Activated CD4-positive, alpha-beta T cell treated with anti-CD3 and anti-CD28 coated beads, Interleukin-2, amount 10 ng/mL, durations not matched to agents 24 days and 14 days (primary cell): ENCODE data around the gene ALDH3B1. TPM values are rescaled to one million over a fixed set of nuclear protein-coding genes. Genes with fewer than 3 reads are reported as not detected.
A peak's percentile ranks its signal among the peaks of the same experiment; 100 is the strongest.

Source experiments
- DNase-seq: peaks from one replicate; pipeline ENCODE4 v3.0.0; 2022
- H3K27ac Mint-ChIP-seq: one replicate; pipeline ENCODE4 v1.8.0; 2022; ENCODE audit warnings: mild to moderate bottlenecking, mixed read lengths
- H3K27me3 Mint-ChIP-seq: one replicate; pipeline ENCODE4 v1.8.0; 2022; ENCODE audit warnings: mixed read lengths
- H3K36me3 Mint-ChIP-seq: one replicate; pipeline ENCODE4 v1.8.0; 2022; ENCODE audit warnings: low read depth, mild to moderate bottlenecking, mixed read lengths
- H3K4me1 Mint-ChIP-seq: one replicate; pipeline ENCODE4 v1.8.0; 2021; ENCODE audit warnings: mixed read lengths
- H3K4me3 Mint-ChIP-seq: one replicate; pipeline ENCODE4 v1.8.0; 2022; ENCODE audit warnings: mild to moderate bottlenecking, moderate library complexity, mixed read lengths
- H3K9me3 Mint-ChIP-seq: one replicate; pipeline ENCODE4 v1.8.0; 2021; ENCODE audit warnings: mixed read lengths
- intact Hi-C: fragments of 100-400 bp; cut with micrococcal nuclease; formaldehyde crosslinking; loops from one replicate; pipeline ENCODE4 v1.15.1; 2023
- total RNA-seq: library from RNA; stranded (reverse); gene quantifications from 2 replicates; pipeline ENCODE4 v1.2.3, GENCODE V29; 2022

The ALDH3B1 gene
- total RNA-seq, 1 donor from 2014 or later: not detected

- H3K27me3 Mint-ChIP-seq: peaks cover 2% of the 10 kb centered on the region
- H3K9me3 Mint-ChIP-seq: no peaks in the 10 kb centered on the region
- peaks cover 19% of the 10 kb centered on the region for H3K4me1 Mint-ChIP-seq
- peak within 1 kb of the TSS; percentile 89 for H3K4me3 Mint-ChIP-seq
- H3K36me3 Mint-ChIP-seq: peaks cover 3% of the 10 kb centered on the region
- intact Hi-C loops: loop anchor here (1.0 kb wide), 1 partner anchor 26 kb away; the partner anchor contains the start of gene NDUFS8
- DNase-seq: peak; percentile 96
- H3K27ac Mint-ChIP-seq: peak within 1 kb of the TSS; percentile 87
Observed at GRCh38 chr11:68003846-68004550, 6.1 kb upstream of the ALDH3B1 start, which contains the start of gene UNC93B1. Gene UNC93B1 (minus strand): TSS chr11:68004097. CDS start chr11:68004043, 54 bp downstream.

DNA sequence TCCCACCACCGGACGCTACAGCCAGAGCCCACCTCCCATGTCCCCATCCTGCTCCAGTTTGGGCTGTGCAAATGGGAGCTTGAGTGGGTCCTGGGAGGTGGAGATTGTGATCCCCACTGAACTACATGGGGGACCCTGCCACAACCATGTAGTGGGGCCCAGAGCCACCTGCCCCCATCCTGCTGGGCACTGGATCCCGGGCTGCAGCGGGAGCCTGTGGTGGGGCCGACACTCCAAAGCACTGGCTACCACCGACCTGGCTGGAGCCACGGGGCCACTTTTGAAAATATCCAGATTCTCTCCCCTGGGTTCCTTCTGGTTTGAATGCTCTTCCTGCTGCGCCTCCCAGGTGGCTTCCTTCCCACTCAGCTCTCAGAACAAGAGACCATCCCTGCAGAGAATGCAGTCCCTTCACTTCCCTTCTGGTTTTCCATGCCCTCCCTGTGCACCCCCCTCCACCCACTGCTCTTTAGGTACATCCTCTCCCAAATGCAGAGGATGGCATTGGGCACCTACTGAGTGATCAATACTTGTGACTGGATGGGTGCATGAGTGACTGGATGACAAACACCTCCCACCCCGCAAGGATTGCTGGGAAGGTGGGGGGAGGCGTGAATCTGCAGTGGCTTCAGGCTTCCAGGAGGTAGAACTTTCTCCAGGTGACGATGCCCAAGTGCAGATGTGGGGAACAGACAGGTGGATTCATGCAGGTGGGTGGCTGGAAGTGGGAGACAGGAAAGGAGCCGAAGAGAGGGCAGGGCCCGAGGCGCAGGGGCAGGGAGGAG is 5.4 kb upstream of the ALDH3B1 start:
- Mint-ChIP-seq H3K27me3 (peaks cover 2% of the 10 kb centered on the region), H3K9me3 (no peaks in the 10 kb centered on the region), H3K4me3 (peak overlapping the region; percentile 89), H3K36me3 (peaks cover 3% of the 10 kb centered on the region), H3K27ac (peak overlapping the region; percentile 87), H3K4me1 (peaks cover 22% of the 10 kb centered on the region)
- no peak for DNase-seq
- intact Hi-C loops: loop anchor here (1.0 to 5.0 kb wide), 2 partner anchors 26 to 203 kb away; partner anchors contain the start of gene NDUFS8

GRCh38 chr11:68006606-68007166 is 3.4 kb upstream of the ALDH3B1 start:
- Mint-ChIP-seq H3K27me3 (peaks cover 2% of the 10 kb centered on the region), H3K27ac (no peak overlapping the region)
- intact Hi-C loops: loop anchor here (5.0 kb wide), 1 partner anchor 201 kb away; no protein-coding TSS in a partner anchor

GRCh38 chr11:68007498-68008380 is 2.4 kb upstream of the ALDH3B1 start:
- H3K9me3 Mint-ChIP-seq: no peaks in the 10 kb centered on the region
- peaks cover 16% of the 10 kb centered on the region for H3K4me1 Mint-ChIP-seq
- H3K4me3 Mint-ChIP-seq: no peak overlapping the region
- DNase-seq: no peak
- no peaks in the 10 kb centered on the region for H3K36me3 Mint-ChIP-seq
- peaks cover 2% of the 10 kb centered on the region for H3K27me3 Mint-ChIP-seq
- intact Hi-C loops: loop anchor here (5.0 kb wide), 1 partner anchor 200 kb away; no protein-coding TSS in a partner anchor
- no peak overlapping the region for H3K27ac Mint-ChIP-seq

More at GRCh38 chr11:68006606-68007166, 3.4 kb upstream of the ALDH3B1 start:
- Mint-ChIP-seq H3K9me3 (no peaks in the 10 kb centered on the region), H3K4me1 (peaks cover 22% of the 10 kb centered on the region), H3K36me3 (peaks cover 3% of the 10 kb centered on the region), H3K4me3 (no peak overlapping the region)
- no peak for DNase-seq

DNA sequence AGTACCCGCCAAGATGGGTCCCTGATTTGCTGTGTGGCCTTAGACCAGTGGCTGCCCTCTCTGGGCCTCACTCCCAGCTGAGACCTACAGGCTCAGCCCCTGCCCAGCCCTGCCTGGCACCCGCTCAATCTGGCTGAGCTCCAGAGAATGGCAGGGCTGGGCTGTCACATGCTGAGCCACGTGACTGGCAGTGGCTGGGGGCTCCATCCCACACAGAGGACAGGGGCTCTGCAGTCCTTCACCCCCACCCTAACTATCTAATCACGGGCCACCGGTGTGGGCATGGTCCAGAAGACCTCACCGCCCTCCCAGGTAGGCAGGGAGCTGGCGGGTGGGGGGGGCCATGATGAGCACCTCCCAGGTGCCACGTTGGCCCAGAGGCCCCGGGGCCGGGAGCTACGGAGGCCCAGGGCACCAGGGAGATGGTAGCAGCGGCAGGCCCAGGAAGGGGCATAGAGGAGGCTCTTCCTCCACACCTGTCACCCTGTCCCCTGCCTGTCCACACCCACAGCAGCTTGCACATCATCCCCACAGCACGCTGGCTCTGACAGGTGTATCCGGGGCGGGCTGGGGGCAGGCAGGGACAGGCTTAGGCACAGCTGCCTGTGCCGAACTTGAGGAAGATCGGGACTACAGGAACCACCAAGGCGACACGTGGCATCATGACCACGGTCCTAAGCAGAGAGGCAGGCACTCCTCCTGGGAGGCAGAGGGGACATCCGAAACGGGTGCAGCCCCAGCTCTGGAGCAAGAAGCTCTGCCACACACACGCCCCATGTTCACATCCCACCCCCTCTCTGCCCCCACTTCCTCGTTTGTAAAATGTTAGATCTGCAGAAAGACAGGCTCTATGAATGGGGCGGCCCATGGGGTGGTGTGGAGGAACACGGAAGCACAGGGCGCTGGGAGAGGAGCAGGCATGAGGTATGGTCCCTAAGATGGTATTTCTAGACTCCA is 1.5 kb upstream of the ALDH3B1 start:
- Mint-ChIP-seq H3K27me3 (peaks cover 2% of the 10 kb centered on the region), H3K4me3 (no peak overlapping the region), H3K9me3 (no peaks in the 10 kb centered on the region), H3K27ac (no peak overlapping the region), H3K4me1 (peaks cover 13% of the 10 kb centered on the region), H3K36me3 (no peaks in the 10 kb centered on the region)
- DNase-seq: no peak
- intact Hi-C loops: loop anchor here (5.0 kb wide), 1 partner anchor 199 kb away; no protein-coding TSS in a partner anchor

DNA sequence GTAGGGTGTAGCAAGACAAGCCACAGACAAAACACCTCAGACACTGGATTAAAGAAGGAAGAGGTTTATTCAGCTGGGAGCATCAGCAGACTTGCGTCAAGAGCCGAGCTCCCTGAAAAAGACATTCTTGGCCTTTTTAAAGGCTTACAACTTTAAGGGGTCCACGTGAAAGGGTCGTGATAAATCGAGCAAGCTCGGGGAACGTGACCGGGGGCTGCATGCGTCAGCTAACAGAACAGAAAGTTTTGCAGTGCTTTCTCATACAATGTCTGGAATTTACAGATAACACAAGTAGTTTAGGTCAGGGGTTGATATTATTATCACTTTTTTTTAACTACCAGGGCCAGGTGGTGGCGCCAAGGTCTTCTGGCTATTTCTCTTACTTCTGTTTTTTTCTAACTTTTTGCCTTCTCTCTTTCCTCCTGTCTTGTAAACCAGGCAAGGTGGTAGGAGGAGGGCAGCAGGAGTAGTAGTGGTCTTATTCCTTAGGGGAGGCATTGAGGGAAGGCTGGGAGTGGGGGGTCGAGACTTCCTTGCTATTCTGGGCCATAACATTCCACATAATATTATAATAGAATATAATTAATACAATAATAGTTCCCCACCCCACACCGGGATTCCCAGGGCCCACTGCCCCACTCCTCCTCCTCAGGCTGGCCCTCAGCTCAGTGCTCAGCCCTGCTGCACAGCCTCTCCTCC is 587 bp upstream of the ALDH3B1 start:
- no peaks in the 10 kb centered on the region for H3K9me3 Mint-ChIP-seq
- intact Hi-C loops: loop anchor here (5.0 kb wide), 1 partner anchor 198 kb away; no protein-coding TSS in a partner anchor
- H3K4me3 Mint-ChIP-seq: no peak overlapping the region

GRCh38 chr11:68011051-68011943 is 1.2 kb downstream of the ALDH3B1 start:
- Mint-ChIP-seq H3K4me1 (peaks cover 5% of the 10 kb centered on the region), H3K27me3 (no peaks in the 10 kb centered on the region), H3K27ac (no peak overlapping the region), H3K4me3 (no peak overlapping the region), H3K36me3 (no peaks in the 10 kb centered on the region), H3K9me3 (no peaks in the 10 kb centered on the region)
- intact Hi-C loops: no loop called here
- DNase-seq: no peak

More for the DNA sequence above, 587 bp upstream of the ALDH3B1 start:
- peaks cover 10% of the 10 kb centered on the region for H3K4me1 Mint-ChIP-seq
- no peaks in the 10 kb centered on the region for H3K36me3 Mint-ChIP-seq
- H3K27ac Mint-ChIP-seq: no peak overlapping the region
- no peak for DNase-seq
- H3K27me3 Mint-ChIP-seq: peaks cover 2% of the 10 kb centered on the region

- peaks cover 5% of the 10 kb centered on the region for H3K4me1 Mint-ChIP-seq
- no peaks in the 10 kb centered on the region for H3K9me3 Mint-ChIP-seq
- intact Hi-C loops: no loop called here
- no peaks in the 10 kb centered on the region for H3K36me3 Mint-ChIP-seq
- no peak overlapping the region for H3K4me3 Mint-ChIP-seq
- H3K27ac Mint-ChIP-seq: no peak overlapping the region
- no peak for DNase-seq
- no peaks in the 10 kb centered on the region for H3K27me3 Mint-ChIP-seq
Observed at GRCh38 chr11:68012044-68012842, 2.1 kb downstream of the ALDH3B1 start.

DNA sequence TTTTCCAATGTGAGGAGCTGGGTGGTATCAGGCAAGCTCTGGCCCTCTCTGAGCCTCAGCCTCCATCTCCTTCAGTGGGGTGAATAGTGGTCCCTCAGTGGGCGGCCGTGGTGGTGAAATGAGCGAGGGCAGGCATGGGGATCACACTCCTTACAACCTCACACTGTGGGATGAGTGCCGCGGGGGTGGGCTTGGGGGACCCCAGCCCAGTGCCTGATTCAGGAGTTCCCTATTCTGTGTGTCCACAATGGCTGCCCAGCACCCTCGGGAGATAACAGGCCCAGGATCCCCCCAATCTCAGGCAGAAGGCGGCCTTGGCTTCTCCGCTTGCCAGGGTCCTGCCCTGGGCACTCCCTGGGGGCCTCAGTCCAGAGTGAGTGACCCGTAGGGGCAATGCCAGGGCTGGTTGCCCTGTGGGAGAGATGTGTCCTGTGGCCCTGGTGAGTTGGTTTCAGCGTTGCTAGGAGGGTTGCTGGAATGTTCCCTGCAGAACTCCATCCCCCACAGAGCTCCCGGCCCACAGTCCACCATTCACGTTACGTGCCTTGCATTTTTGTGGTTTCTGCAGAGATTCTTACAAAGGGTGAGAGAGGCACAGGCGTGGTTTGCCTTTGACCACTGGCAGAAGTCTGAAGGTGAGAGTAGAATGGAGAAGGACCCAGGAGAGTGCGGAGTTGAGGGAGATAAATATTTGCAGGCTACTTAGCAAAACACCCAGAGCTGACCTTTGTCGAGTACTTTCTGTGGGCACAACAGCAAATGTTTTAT is 2.9 kb downstream of the ALDH3B1 start:
- no peaks in the 10 kb centered on the region for H3K27me3 Mint-ChIP-seq
- intact Hi-C loops: no loop called here
- H3K27ac Mint-ChIP-seq: no peak overlapping the region
- no peaks in the 10 kb centered on the region for H3K9me3 Mint-ChIP-seq
- no peak overlapping the region for H3K4me3 Mint-ChIP-seq
- H3K4me1 Mint-ChIP-seq: peaks cover 5% of the 10 kb centered on the region
- no peaks in the 10 kb centered on the region for H3K36me3 Mint-ChIP-seq
- DNase-seq: no peak

GRCh38 chr11:68013611-68014156 is 3.6 kb downstream of the ALDH3B1 start:
- no peak overlapping the region for H3K4me3 Mint-ChIP-seq
- no peak overlapping the region for H3K27ac Mint-ChIP-seq
- intact Hi-C loops: no loop called here
- no peak for DNase-seq
- H3K36me3 Mint-ChIP-seq: no peaks in the 10 kb centered on the region
- peaks cover 5% of the 10 kb centered on the region for H3K4me1 Mint-ChIP-seq
- no peaks in the 10 kb centered on the region for H3K27me3 Mint-ChIP-seq
- no peaks in the 10 kb centered on the region for H3K9me3 Mint-ChIP-seq
